ENCODE data around the gene STAB2. TPM values are rescaled to one million over a fixed set of nuclear protein-coding genes. Genes with fewer than 3 reads are reported as not detected.

Gene STAB2
- total and polyA plus RNA-seq, 8 donors: under 0.01 to 4.0 (median 0.95) TPM; not detected in 4

GRCh38 chr12:103569278-103569677, 17.8 kb upstream of the STAB2 start:
- intact Hi-C loops (cut with DNase I; ENCODE audit: low total_unique reads): no loop called here
- no peak overlapping the region for H3K27ac ChIP-seq
- TF ChIP-seq POLR2A (IDR thresholded peaks at IDR 0.05) (no peak), EP300 (IDR thresholded peaks at IDR 0.05) (no peak), POLR2AphosphoS5 (IDR thresholded peaks at IDR 0.05) (no peak), CTCF (IDR thresholded peaks at IDR 0.05) (no peak)
- H3K27me3 ChIP-seq: peaks cover 0 to 15% (median 0%) of the 10 kb centered on the region in 3 donors
- H3K4me3 ChIP-seq: no peak overlapping the region
- H3K4me1 ChIP-seq: peaks cover 0 to 8% (median 5%) of the 10 kb centered on the region in 4 donors
- WGBS, 5 donors: 79 to 91% (median 86%) methylated on average over 1 of the region's 1 CpG
- DNase-seq: no peak
- H3K36me3 ChIP-seq: no peaks in the 10 kb centered on the region
- H3K9me3 ChIP-seq: peaks cover 0 to 28% (median 12%) of the 10 kb centered on the region in 4 donors

GRCh38 chr12:103571286-103571685, 15.8 kb upstream of the STAB2 start:
- WGBS, 5 donors: 7 to 28% (median 14%) methylated on average over 18 of the region's 18 CpGs

GRCh38 chr12:103572312-103573045, 14.6 kb upstream of the STAB2 start:
- intact Hi-C loops (cut with DNase I; ENCODE audit: low total_unique reads): no loop called here
- 82 to 87% (median 85%) methylated on average over 4 of the region's 4 CpGs for WGBS, 5 donors

More at GRCh38 chr12:103571286-103571685, 15.8 kb upstream of the STAB2 start:
- DNase-seq: peak; percentile 51 to 87
- peaks cover 0 to 13% (median 5%) of the 10 kb centered on the region in 4 donors for H3K9me3 ChIP-seq
- intact Hi-C loops (cut with DNase I; ENCODE audit: low total_unique reads): no loop called here
- peaks cover 0 to 15% (median 0%) of the 10 kb centered on the region in 3 donors for H3K27me3 ChIP-seq
- H3K36me3 ChIP-seq: no peaks in the 10 kb centered on the region
- H3K27ac ChIP-seq: no peak overlapping the region
- no peak overlapping the region for H3K4me3 ChIP-seq
- TF ChIP-seq CTCF (IDR thresholded peaks at IDR 0.05): no peak
- TF ChIP-seq EP300 (IDR thresholded peaks at IDR 0.05): no peak
- TF ChIP-seq POLR2AphosphoS5 (IDR thresholded peaks at IDR 0.05): peak in 1 of 3 donors; percentile 32
- no peak for TF ChIP-seq POLR2A (IDR thresholded peaks at IDR 0.05)
- peaks cover 0 to 15% (median 9%) of the 10 kb centered on the region in 4 donors for H3K4me1 ChIP-seq

GRCh38 chr12:103573185-103573584, 13.9 kb upstream of the STAB2 start:
- Histone ChIP-seq H3K36me3 (no peaks in the 10 kb centered on the region), H3K4me3 (no peak overlapping the region), H3K27ac (no peak overlapping the region), H3K4me1 (peaks cover 0 to 15% (median 9%) of the 10 kb centered on the region in 4 donors), H3K9me3 (no peaks in the 10 kb centered on the region), H3K27me3 (peaks cover 0 to 15% (median 0%) of the 10 kb centered on the region in 3 donors)
- no peak for DNase-seq
- 69 to 79% (median 71%) methylated on average over 3 of the region's 3 CpGs for WGBS, 5 donors
- no peak for TF ChIP-seq POLR2AphosphoS5 (IDR thresholded peaks at IDR 0.05)
- no peak for TF ChIP-seq CTCF (IDR thresholded peaks at IDR 0.05)
- TF ChIP-seq EP300 (IDR thresholded peaks at IDR 0.05): no peak
- no peak for TF ChIP-seq POLR2A (IDR thresholded peaks at IDR 0.05)
- intact Hi-C loops (cut with DNase I; ENCODE audit: low total_unique reads): no loop called here

More at GRCh38 chr12:103572312-103573045, 14.6 kb upstream of the STAB2 start:
- H3K4me1 ChIP-seq: peaks cover 0 to 15% (median 9%) of the 10 kb centered on the region in 4 donors
- H3K27ac ChIP-seq: no peak overlapping the region
- TF ChIP-seq POLR2AphosphoS5 (IDR thresholded peaks at IDR 0.05) (no peak), CTCF (IDR thresholded peaks at IDR 0.05) (no peak), POLR2A (IDR thresholded peaks at IDR 0.05) (no peak), EP300 (IDR thresholded peaks at IDR 0.05) (no peak)
- no peaks in the 10 kb centered on the region for H3K36me3 ChIP-seq
- peaks cover 0 to 15% (median 0%) of the 10 kb centered on the region in 3 donors for H3K27me3 ChIP-seq
- DNase-seq: no peak
- peaks cover 0 to under 1% (median 0%) of the 10 kb centered on the region in 4 donors for H3K9me3 ChIP-seq
- H3K4me3 ChIP-seq: no peak overlapping the region
